ENCODE measurements around the gene CFAP410.
A peak's percentile ranks its signal among the peaks of the same experiment; 100 is the strongest.
"Not testable (repeated sequence)": the region's sequence is repeated elsewhere in the genome, so short reads cannot be mapped to it uniquely, and the experiment has no call there.

CFAP410 gene

GRCh38 chr21:44351535-44352252, 12.5 kb upstream of the CFAP410 start:
- DNase-seq (ENCODE audit: low read depth in 1 of 2, low spot score in 1 of 2), result no peak

DNA sequence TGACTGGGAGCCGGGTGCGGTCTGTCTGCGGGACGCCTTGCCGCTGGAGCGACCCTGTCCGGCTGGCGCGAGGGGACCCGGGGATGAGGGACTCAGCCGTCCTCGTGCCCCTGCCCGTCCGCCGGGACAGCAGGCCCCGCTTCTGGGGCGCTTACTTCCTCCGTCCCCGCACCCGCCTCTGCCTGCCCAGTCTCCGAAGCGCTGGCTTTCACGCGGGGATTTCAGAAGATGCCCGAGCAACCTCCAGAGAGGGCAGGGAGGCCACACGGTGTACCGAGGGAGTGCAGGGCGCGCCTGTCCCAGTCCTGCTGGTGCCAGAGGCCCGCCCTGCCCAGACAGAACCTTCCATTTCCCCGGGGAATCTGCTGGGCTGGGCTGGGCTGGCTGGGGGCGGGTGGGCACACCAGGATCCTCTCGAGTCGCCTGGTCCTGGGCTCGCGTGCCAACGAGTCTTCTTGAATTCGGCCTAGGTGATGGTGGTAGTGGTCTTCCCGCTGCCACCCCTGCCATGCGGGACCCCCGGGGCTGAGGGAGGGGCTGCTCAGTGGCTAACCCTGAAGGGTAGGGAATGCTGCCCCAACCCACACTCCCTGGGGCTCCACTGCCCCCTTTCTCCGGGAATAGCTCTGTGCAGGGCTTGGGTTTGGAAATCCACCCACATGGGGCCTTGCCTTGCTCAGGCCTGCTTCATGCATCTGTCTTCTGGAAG, 11.7 kb upstream of the CFAP410 start:
- DNase-seq (ENCODE audit: low read depth in 1 of 2, low spot score in 1 of 2), result no peak

- DNase-seq (ENCODE audit: low read depth in 1 of 2, low spot score in 1 of 2), result no peak
These were observed 10.9 kb upstream of the CFAP410 start for GRCh38 chr21:44349847-44350772.

DNA sequence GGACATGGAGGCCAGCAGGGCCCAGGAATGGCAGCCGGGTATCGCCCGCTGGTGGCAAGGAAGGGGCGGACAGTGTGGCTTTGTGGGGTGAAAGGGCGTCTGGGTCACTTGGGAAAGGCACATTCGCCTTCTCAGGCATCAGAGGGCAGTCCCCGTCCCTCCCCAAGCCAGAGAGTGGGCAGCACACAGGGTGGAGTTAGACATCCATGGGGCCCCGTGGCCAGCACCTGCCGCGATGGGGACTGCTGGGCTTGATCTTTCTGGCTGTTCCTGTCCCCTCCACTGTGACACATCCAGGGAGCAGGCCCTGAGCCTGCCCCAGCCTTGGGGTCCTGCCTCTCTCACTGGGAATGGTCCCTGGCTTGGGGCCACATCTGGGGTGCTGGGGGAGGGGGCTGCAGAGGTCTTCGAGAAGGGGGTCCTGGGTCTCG, 10.2 kb upstream of the CFAP410 start:
- DNase-seq (ENCODE audit: low read depth in 1 of 2, low spot score in 1 of 2), result no peak

DNA sequence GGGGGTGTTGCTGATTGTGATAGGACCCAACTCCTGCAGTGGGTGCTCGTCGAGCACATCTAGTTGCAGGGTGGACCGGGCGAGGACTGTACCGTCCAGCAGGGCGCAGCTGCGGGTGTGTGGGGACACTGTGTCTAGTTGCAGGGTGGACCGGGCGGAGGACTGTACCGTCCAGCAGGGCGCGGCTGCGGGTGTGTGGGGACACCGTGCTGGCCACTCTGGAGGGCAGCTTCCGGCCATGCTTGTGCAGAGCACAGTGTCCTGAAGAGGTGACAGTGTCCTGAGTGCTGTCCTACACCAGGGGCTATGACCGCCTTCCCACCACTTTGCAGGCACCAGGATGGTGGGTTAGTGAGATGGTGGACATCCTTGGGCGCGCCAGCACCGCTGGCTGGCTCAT, 9.7 kb upstream of the CFAP410 start:
- no peak for DNase-seq (ENCODE audit: low read depth in 1 of 2, low spot score in 1 of 2)

- no peak for DNase-seq (ENCODE audit: low read depth in 1 of 2, low spot score in 1 of 2)
These were observed 8.8 kb upstream of the CFAP410 start for GRCh38 chr21:44347911-44348451.

DNA sequence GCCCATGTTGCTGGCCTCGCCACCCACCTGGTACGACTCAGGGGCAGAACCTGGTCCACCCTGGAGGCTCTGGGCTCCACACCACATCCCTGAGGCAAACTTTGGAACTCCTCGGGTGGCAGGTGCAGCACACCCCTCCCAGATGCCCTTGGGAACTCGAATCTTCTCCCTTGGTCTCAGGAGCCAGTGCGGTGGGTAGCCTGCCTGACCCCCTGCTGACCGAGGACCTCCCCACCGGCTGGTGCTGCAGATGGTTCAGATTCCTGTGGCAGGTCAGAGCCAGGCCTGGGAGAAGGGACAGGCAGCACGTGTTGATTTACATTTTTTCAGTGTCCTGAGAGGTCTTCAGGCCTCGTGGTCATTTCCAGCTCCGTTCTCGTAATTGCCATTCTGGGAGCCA, 6.3 kb upstream of the CFAP410 start:
- DNase-seq (ENCODE audit: low read depth in 1 of 2, low spot score in 1 of 2), result no peak

DNA sequence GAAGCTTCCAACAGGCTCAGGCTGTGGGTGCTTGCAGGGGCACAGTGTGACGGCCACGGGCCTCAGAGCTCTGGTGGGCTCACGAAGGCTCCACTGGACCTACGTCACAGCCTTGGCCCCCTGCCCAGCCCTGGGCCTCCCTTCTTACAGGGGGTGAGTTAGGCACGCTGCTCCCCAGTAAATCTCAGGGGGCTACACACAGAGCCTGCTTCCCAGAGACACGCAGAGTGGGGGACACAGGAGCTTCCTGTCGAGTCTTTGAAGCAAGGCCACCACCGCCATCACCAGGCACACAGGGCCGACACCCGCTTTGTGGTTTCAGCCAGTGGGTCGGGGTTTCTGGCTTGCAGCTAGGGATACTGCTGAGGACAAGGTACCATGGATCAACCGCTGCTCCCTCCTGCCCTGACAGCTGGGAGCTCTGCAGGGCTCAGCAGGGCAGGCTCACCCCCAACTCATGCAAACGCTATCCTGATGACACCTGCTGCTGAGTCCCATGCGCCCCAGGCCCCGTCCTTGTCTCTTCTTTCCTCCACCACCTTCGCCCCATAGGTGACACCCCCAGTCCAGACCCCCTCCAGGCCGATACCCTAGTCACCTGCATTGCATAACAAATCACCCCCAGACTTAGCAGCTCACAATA, 5.5 kb upstream of the CFAP410 start:
- DNase-seq (ENCODE audit: low read depth in 1 of 2, low spot score in 1 of 2), result no peak

DNA sequence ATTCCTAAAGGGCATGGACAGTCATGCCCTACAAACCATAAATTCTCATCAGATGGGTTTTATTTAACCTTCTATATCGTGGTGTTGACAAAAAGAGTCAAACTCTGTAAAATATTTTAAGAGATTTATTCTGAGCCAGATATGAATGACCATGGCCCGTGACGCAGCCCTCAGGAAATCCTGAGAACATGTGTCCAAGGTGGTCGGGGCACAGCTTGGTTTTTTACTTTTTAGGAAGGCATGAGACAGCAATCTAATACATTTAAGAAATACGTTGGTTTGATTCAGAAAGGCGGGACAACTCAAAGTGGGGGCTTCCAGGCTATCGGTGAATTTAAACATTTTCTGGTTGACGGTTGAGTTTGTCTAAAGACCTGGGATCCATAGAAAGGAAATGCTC, 3.8 kb upstream of the CFAP410 start:
- DNase-seq (ENCODE audit: low read depth in 1 of 2, low spot score in 1 of 2), result not testable (repeated sequence)

GRCh38 chr21:44341726-44342458, 2.7 kb upstream of the CFAP410 start:
- not testable (repeated sequence) for DNase-seq (ENCODE audit: low read depth in 1 of 2, low spot score in 1 of 2)

GRCh38 chr21:44337941-44338895, 972 bp downstream of the CFAP410 start:
- DNase-seq (ENCODE audit: low read depth in 1 of 2, low spot score in 1 of 2), result peak in 1 of 2 donors; percentile 32

GRCh38 chr21:44337449-44337848, 1.7 kb downstream of the CFAP410 start:
- DNase-seq (ENCODE audit: low read depth in 1 of 2, low spot score in 1 of 2), result no peak

GRCh38 chr21:44335266-44336059, 3.7 kb downstream of the CFAP410 start:
- no peak for DNase-seq (ENCODE audit: low read depth in 1 of 2, low spot score in 1 of 2)

DNA sequence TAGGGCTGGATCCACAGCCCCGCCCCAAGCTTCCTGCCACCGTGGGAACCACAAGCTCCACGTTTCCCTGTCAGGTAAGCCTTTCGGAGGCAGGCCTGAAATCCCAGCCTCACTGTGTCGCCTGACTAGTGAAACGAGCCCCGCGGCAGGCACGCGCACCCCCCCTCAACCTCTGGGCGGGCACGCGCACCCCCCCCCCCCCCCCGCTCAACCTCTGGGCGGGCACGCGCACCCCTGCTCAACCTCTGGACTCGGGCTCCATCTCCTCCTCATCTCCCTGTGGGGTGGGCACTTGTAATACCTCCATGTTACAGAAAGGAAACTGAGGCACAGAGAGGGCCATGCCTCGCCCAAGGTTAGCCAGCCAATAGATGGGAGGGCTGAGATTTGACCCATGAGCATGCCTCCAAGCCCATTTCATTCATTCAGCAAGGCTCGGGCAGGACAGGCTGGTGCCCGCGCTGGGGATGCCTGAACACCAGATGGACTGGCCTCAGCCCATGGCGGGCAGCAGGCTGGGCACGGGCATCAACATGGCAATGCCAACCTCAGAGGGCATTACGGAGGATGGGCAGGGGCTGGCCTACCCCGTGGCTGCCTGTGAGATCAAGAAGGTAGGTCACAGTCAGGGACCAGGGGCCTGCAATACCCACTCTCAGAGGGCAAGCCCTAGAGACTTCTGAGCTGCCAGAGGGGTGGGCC, 4.7 kb downstream of the CFAP410 start:
- no peak for DNase-seq (ENCODE audit: low read depth in 1 of 2, low spot score in 1 of 2)

DNA sequence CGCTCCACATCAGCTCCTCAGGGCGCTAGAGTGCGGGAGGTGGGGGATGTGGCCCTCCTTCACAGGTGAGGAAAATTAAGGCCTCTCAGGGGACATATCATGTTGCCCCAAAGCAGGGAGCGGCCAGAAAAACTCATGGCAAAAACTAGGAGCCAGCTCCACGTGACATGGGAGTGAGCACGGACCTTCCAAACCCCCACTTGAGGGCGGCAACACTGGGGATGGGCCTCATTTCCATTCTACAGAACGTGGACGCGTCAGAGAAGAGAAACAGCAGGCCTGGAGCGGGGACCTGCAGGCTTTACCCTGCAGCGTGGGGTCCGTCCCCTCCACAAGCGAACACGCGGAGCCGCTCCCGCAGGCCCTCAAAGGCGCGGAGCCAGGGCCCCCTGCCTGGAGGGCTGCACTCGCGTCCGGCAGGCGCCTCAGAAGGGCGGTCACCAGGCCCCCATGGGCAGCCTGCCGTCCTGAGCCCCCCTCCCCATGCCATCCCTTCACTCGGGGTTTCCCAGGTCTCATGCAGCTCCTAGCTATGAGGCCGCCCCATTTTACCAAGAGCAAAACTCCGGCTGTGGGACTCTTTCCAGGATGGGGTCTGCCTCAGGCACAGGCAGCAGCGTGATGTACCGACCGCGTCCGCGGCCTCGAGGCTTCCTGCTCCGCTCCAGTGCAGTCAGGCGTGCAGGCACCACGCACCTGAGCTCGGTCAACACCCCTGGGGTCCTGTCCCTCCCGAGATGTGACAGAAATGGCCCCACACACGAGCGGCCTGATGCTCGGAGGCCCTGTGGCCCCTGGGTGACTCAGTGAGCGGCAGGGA, 5.5 kb downstream of the CFAP410 start:
- DNase-seq (ENCODE audit: low read depth in 1 of 2, low spot score in 1 of 2), result no peak

GRCh38 chr21:44332965-44333364, 6.2 kb downstream of the CFAP410 start:
- no peak for DNase-seq (ENCODE audit: low read depth in 1 of 2, low spot score in 1 of 2)

GRCh38 chr21:44332383-44332782, 6.8 kb downstream of the CFAP410 start:
- DNase-seq (ENCODE audit: low read depth in 1 of 2, low spot score in 1 of 2), result no peak

Measured in stimulated activated CD4-positive, alpha-beta T cell treated with anti-CD3 and anti-CD28 coated beads, Interleukin-15, amount 100 ng/mL, for 1 hour (primary cell).